PC-3 (cell line): ENCODE measurements around the gene BEGAIN.

Source experiments
- CTCF ChIP-seq: fragments of 300-600 bp; sonication (generic); conservative IDR thresholded peaks from 2 replicates; pipeline ENCODE4 v1.5.1; 2017; ENCODE audit warnings: antibody characterized with exemption, low read depth, mild to moderate bottlenecking, low read length
- EZH2phosphoT487 ChIP-seq: fragments of 300-600 bp; sonication (generic); IDR thresholded peaks from 2 replicates; pipeline ENCODE4 v1.6.1; 2018; ENCODE audit warnings: mild to moderate bottlenecking, antibody characterized with exemption, low read length, borderline replicate concordance

GRCh38 chr14:100594625-100594951 is 7.4 kb upstream of the BEGAIN start:
- no peak for TF ChIP-seq CTCF
- TF ChIP-seq EZH2phosphoT487 = no peak
